HG02981 (cell line): ENCODE data around the gene ZNF558.

Experiments
- ATAC-seq: cut with Tn5 transposase; IDR thresholded peaks from one replicate; pipeline ENCODE4 v1.9.1; 2021; ENCODE audit warnings: mild to moderate bottlenecking, moderate library complexity; ENCODE audit not compliant: unreplicated experiment

ZNF558 gene

GRCh38 chr19:8832132-8833021 is at the start of gene ZNF558, which contains the start of gene MBD3L1:
TSS of gene ZNF558 (minus strand) at chr19:8832304. CDS start at chr19:8822659, 9,645 bp downstream.
TSS of gene MBD3L1 (plus strand) at chr19:8832377. CDS start at chr19:8842679, 10,302 bp downstream.
- ATAC-seq: peak; percentile 90

- ATAC-seq: no peak
Measured at GRCh38 chr19:8881512-8881911, 49.4 kb upstream of the ZNF558 start.

- ATAC-seq: no peak
Measured at GRCh38 chr19:8880868-8881488, 48.9 kb upstream of the ZNF558 start.

- no peak for ATAC-seq
Measured at GRCh38 chr19:8877854-8878705, 46.0 kb upstream of the ZNF558 start.

- no peak for ATAC-seq
Measured at GRCh38 chr19:8866344-8866743, 34.2 kb upstream of the ZNF558 start.

GRCh38 chr19:8858260-8858659 is 26.2 kb upstream of the ZNF558 start:
- no peak for ATAC-seq

- no peak for ATAC-seq
Measured at GRCh38 chr19:8850488-8850887, 18.4 kb upstream of the ZNF558 start.

GRCh38 chr19:8849232-8849631 is 17.1 kb upstream of the ZNF558 start:
- no peak for ATAC-seq

GRCh38 chr19:8846819-8847218 is 14.7 kb upstream of the ZNF558 start:
- ATAC-seq: no peak

GRCh38 chr19:8840708-8841107 is 8.6 kb upstream of the ZNF558 start:
- no peak for ATAC-seq

GRCh38 chr19:8835877-8836276 is 3.8 kb upstream of the ZNF558 start:
- no peak for ATAC-seq

GRCh38 chr19:8835446-8835845 is 3.3 kb upstream of the ZNF558 start:
- ATAC-seq: no peak

- peak; percentile 7 for ATAC-seq
Measured at GRCh38 chr19:8831832-8832131, 322 bp downstream of the ZNF558 start.

GRCh38 chr19:8831373-8831772 is 731 bp downstream of the ZNF558 start:
- ATAC-seq: no peak

GRCh38 chr19:8827277-8827676 is 4.8 kb downstream of the ZNF558 start:
- no peak for ATAC-seq

- no peak for ATAC-seq
Measured at GRCh38 chr19:8826371-8826770, 5.7 kb downstream of the ZNF558 start.

- no peak for ATAC-seq
Measured at GRCh38 chr19:8821748-8822241, 10.3 kb downstream of the ZNF558 start.

GRCh38 chr19:8820234-8820633 is 11.9 kb downstream of the ZNF558 start:
- no peak for ATAC-seq

- ATAC-seq: no peak
Measured at GRCh38 chr19:8815780-8816179, 16.3 kb downstream of the ZNF558 start.

GRCh38 chr19:8814176-8814575 is 17.9 kb downstream of the ZNF558 start:
- ATAC-seq: no peak
